Raji (cell line): ENCODE results near the gene SOX13.

Source experiments
- POLR2A ChIP-seq: IDR thresholded peaks from 2 replicates; pipeline ENCODE4 v1.6.1; 2011; ENCODE audit warnings: low read depth, low read length, control low read depth; ENCODE audit not compliant: insufficient read depth

The SOX13 gene

GRCh38 chr1:204072931-204073836 is at the start of gene SOX13:
SOX13 (plus strand) TSS chr1:204073115; CDS start chr1:204112916, 39,801 bp downstream.
- TF ChIP-seq POLR2A, result no peak

GRCh38 chr1:204025917-204026707 is 46.8 kb upstream of the SOX13 start:
- no peak for TF ChIP-seq POLR2A

GRCh38 chr1:204027446-204027845 is 45.5 kb upstream of the SOX13 start:
- TF ChIP-seq POLR2A, result no peak

GRCh38 chr1:204029016-204029415 is 43.9 kb upstream of the SOX13 start:
- no peak for TF ChIP-seq POLR2A

GRCh38 chr1:204031098-204031710 is 41.7 kb upstream of the SOX13 start:
- no peak for TF ChIP-seq POLR2A

- TF ChIP-seq POLR2A, result no peak
Observed at GRCh38 chr1:204032642-204033235, 40.2 kb upstream of the SOX13 start.

GRCh38 chr1:204033306-204033705 is 39.6 kb upstream of the SOX13 start:
- TF ChIP-seq POLR2A, result no peak

- no peak for TF ChIP-seq POLR2A
Observed at GRCh38 chr1:204036882-204037655, 35.8 kb upstream of the SOX13 start.

- TF ChIP-seq POLR2A, result no peak
Observed at GRCh38 chr1:204041232-204041767, 31.6 kb upstream of the SOX13 start.

GRCh38 chr1:204041803-204042505 is 31.0 kb upstream of the SOX13 start:
- TF ChIP-seq POLR2A, result no peak

- TF ChIP-seq POLR2A, result no peak
Observed at GRCh38 chr1:204042516-204042915, 30.4 kb upstream of the SOX13 start.

GRCh38 chr1:204043680-204044079 is 29.2 kb upstream of the SOX13 start:
- no peak for TF ChIP-seq POLR2A

- TF ChIP-seq POLR2A, result no peak
Observed at GRCh38 chr1:204044448-204044847, 28.5 kb upstream of the SOX13 start.
